Esophagus muscularis mucosa (tissue), 4 donors: ENCODE results near the gene PDPR.
"Not testable (repeated sequence)": the region's sequence is repeated elsewhere in the genome, so short reads cannot be mapped to it uniquely, and the experiment has no call there.

Experiments used
- CTCF ChIP-seq, 3 experiments: fragments of 200-600 bp in 2 of 3; fragments of 450-650 bp in 1 of 3; sonication (generic) in 2 of 3; IDR thresholded peaks; one replicate each; pipeline ENCODE4 v1.5.1; 2017 to 2019; ENCODE audit warnings: antibody characterized with exemption in 3 of 3, mild to moderate bottlenecking in 2 of 3, moderate library complexity in 1 of 3
- EP300 ChIP-seq: sonication (generic); formaldehyde crosslinking; IDR thresholded peaks from one replicate; pipeline ENCODE4 v1.6.1; 2017; ENCODE audit warnings: antibody characterized with exemption
- POLR2A ChIP-seq: fragments of 450-650 bp; IDR thresholded peaks from one replicate; pipeline ENCODE4 v1.6.1; 2017; ENCODE audit warnings: antibody characterized with exemption, moderate library complexity, mild to moderate bottlenecking, low read depth

GRCh38 chr16:70109583-70110279 lies 4.4 kb upstream of the PDPR start:
- TF ChIP-seq CTCF (IDR thresholded peaks at IDR 0.05); EP300; POLR2A: not testable (repeated sequence)
